ENCODE measurements around the gene OTOL1.

The OTOL1 gene

DNA sequence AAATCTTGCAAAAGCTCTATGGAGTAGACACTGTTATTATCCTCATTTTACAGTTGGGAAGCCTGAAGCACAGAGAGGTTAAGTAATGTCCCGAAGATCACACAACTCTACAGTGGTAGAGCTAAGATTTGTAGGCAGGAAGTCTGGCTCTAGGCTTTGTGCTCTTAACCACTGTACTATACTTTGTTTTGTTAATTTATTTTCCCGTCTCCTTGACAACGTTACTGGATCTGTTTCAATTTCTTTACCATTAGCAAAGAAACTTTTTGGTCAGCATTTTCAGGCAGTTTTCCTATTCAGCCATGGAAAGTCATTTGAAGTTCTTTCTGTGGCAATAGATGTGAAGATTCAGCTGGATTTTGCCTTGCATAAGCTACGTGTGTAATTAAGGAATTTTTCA, 51.7 kb downstream of the OTOL1 start:
- no peak for DNase-seq

- DNase-seq: no peak
Measured at GRCh38 chr3:161549261-161549660, 52.7 kb downstream of the OTOL1 start.

GRCh38 chr3:161550491-161551195, 54.0 kb downstream of the OTOL1 start:
- peak; percentile 90 for DNase-seq

GRCh38 chr3:161551697-161552096, 55.1 kb downstream of the OTOL1 start:
- peak; percentile 32 for DNase-seq

- no peak for DNase-seq
Measured at GRCh38 chr3:161552984-161553560, 56.5 kb downstream of the OTOL1 start.

Data from NCI-H1092 treated with DMSO at 0.1 percent for 48 hours (cell line).